ENCODE data around the gene CCDC9. TPM values are rescaled to one million over a fixed set of nuclear protein-coding genes. Genes with fewer than 3 reads are reported as not detected.

Gene CCDC9
- total and polyA plus RNA-seq, 2 of the 13 experiments (the other 11 are each of a cell fraction or from before 2014, with no cell fraction given), result 2.9 to 6.3 TPM

DNA sequence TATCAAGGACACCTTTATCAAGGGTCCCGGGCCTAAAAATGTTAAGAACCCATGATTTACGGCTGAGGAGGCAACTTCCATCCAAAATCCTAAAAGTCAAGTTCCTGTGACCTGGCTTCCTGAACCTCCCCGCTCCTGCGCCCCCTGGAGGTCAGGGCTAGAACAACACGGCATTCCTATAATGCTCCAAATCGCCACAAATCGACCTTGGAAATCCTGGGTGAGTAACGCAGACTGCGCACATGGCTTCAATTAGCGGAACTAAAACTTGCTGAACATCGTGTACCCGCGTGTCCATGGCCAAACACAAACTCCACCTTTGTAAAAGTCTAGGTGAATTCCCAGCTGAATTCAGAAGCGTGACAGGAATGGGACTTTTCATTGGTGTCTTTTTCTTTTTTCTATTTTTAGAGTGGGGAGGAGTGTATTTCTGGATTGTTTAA is 49.0 kb downstream of the CCDC9 start (continued):
- TF ChIP-seq, protein P1, sequence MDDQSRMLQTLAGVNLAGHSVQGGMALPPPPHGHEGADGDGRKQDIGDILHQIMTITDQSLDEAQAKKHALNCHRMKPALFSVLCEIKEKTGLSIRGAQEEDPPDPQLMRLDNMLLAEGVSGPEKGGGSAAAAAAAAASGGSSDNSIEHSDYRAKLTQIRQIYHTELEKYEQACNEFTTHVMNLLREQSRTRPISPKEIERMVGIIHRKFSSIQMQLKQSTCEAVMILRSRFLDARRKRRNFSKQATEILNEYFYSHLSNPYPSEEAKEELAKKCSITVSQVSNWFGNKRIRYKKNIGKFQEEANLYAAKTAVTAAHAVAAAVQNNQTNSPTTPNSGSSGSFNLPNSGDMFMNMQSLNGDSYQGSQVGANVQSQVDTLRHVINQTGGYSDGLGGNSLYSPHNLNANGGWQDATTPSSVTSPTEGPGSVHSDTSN (CRISPR knock-in tag; IDR thresholded peaks at IDR 0.05; ENCODE audit: borderline replicate concordance), result no peak
- TF ChIP-seq PHF20 (CRISPR knock-in tag; IDR thresholded peaks at IDR 0.05), result no peak
- TF ChIP-seq KDM3A (CRISPR knock-in tag; IDR thresholded peaks at IDR 0.05; ENCODE audit: low read depth), result no peak
- TF ChIP-seq KLF15 (CRISPR knock-in tag; IDR thresholded peaks at IDR 0.05; ENCODE audit: borderline replicate concordance), result no peak
- no peak for TF ChIP-seq ZNF263 (CRISPR knock-in tag; IDR thresholded peaks at IDR 0.05)
- no peak for TF ChIP-seq NBN (conservative IDR thresholded peaks at IDR 0.05)
- no peak for TF ChIP-seq ZNF597 (CRISPR knock-in tag; IDR thresholded peaks at IDR 0.05)
- TF ChIP-seq MBNL3 (CRISPR knock-in tag; conservative IDR thresholded peaks at IDR 0.05), result no peak
- TF ChIP-seq, protein P2, sequence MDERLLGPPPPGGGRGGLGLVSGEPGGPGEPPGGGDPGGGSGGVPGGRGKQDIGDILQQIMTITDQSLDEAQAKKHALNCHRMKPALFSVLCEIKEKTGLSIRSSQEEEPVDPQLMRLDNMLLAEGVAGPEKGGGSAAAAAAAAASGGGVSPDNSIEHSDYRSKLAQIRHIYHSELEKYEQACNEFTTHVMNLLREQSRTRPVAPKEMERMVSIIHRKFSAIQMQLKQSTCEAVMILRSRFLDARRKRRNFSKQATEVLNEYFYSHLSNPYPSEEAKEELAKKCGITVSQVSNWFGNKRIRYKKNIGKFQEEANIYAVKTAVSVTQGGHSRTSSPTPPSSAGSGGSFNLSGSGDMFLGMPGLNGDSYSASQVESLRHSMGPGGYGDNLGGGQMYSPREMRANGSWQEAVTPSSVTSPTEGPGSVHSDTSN (CRISPR knock-in tag; IDR thresholded peaks at IDR 0.05), result no peak
- TF ChIP-seq ARHGAP35 (CRISPR knock-in tag; IDR thresholded peaks at IDR 0.05; ENCODE audit: borderline replicate concordance), result no peak
- TF ChIP-seq ZNF724P (CRISPR knock-in tag; IDR thresholded peaks at IDR 0.05; ENCODE audit: borderline replicate concordance), result no peak
- TF ChIP-seq ZNF230 (CRISPR knock-in tag; IDR thresholded peaks at IDR 0.05), result no peak
- TF ChIP-seq KDM6A (CRISPR knock-in tag; IDR thresholded peaks at IDR 0.05; ENCODE audit: low read depth), result no peak
- no peak for TF ChIP-seq NFATC3 (CRISPR knock-in tag; IDR thresholded peaks at IDR 0.05)
- TF ChIP-seq THAP11 (CRISPR knock-in tag; IDR thresholded peaks at IDR 0.05), result peak; percentile 57
- TF ChIP-seq ONECUT2 (CRISPR knock-in tag; IDR thresholded peaks at IDR 0.05), result no peak
- TF ChIP-seq, protein P3, sequence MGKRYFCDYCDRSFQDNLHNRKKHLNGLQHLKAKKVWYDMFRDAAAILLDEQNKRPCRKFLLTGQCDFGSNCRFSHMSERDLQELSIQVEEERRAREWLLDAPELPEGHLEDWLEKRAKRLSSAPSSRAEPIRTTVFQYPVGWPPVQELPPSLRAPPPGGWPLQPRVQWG (CRISPR knock-in tag; IDR thresholded peaks at IDR 0.05; ENCODE audit: borderline replicate concordance, low read depth), result no peak
- TF ChIP-seq ARID3A (IDR thresholded peaks at IDR 0.05; ENCODE audit: low read depth, low read length), result peak; percentile 80; the same call in 1 of the 2 replicates
- TF ChIP-seq GATA4 (IDR thresholded peaks at IDR 0.05; ENCODE audit: borderline replicate concordance, low read depth), result no peak
- no peak for TF ChIP-seq ATRX (CRISPR knock-in tag; IDR thresholded peaks at IDR 0.05; ENCODE audit: borderline replicate concordance)
- no peak for TF ChIP-seq CREM (IDR thresholded peaks at IDR 0.05)
- TF ChIP-seq CREM (CRISPR knock-in tag; IDR thresholded peaks at IDR 0.05), result no peak
- TF ChIP-seq ZFP37 (CRISPR knock-in tag; IDR thresholded peaks at IDR 0.05; ENCODE audit: borderline replicate concordance), result no peak
- no peak for TF ChIP-seq MAZ (IDR thresholded peaks at IDR 0.05; ENCODE audit: borderline replicate concordance, low read depth, low read length)
- TF ChIP-seq MAZ (CRISPR knock-in tag; IDR thresholded peaks at IDR 0.05; ENCODE audit: low read depth), result no peak
- TF ChIP-seq HBP1 (CRISPR knock-in tag; IDR thresholded peaks at IDR 0.05; ENCODE audit: low read depth), result no peak
- TF ChIP-seq ZNF792 (CRISPR knock-in tag; IDR thresholded peaks at IDR 0.05), result 0 out of 2 replicates have a peak, but pooled peaks have one; percentile 24
